Panc1 (cell line): ENCODE results near the gene ZNF362.

Experiments
- CTCF ChIP-seq: fragments of 450-650 bp; IDR thresholded peaks from 2 replicates; pipeline ENCODE4 v1.5.1; 2017; ENCODE audit warnings: mild to moderate bottlenecking
- POLR2AphosphoS5 ChIP-seq: IDR thresholded peaks from 2 replicates; pipeline ENCODE4 v1.6.1; 2012; ENCODE audit warnings: mild to moderate bottlenecking, low read depth, low read length, moderate library complexity
- REST ChIP-seq, 2 experiments: IDR thresholded peaks; 2 replicates each; pipeline ENCODE4 v1.6.1; 2011 to 2012; ENCODE audit warnings: low read depth in 2 of 2, control low read depth in 1 of 2, low read length in 1 of 2, mild to moderate bottlenecking in 1 of 2, moderate library complexity in 1 of 2; ENCODE audit not compliant: insufficient read depth in 1 of 2
- SIN3A ChIP-seq: IDR thresholded peaks from 2 replicates; pipeline ENCODE4 v1.6.1; 2012; ENCODE audit warnings: low read depth, mild to moderate bottlenecking, low read length, moderate library complexity, borderline replicate concordance; ENCODE audit not compliant: insufficient read depth
- TCF7L2 ChIP-seq: IDR thresholded peaks from 2 replicates; pipeline ENCODE4 v1.6.1; 2011; ENCODE audit warnings: mild to moderate bottlenecking, low read depth, low read length, inconsistent platforms

- no peak for TF ChIP-seq CTCF
- TF ChIP-seq POLR2AphosphoS5: peak; percentile 42; the same call in 1 of the 2 replicates
- TF ChIP-seq REST (IDR thresholded peaks at IDR 0.05; ENCODE audit: insufficient read depth in 1 of 2, low read depth in 2 of 2, low read length in 1 of 2): no peak
- TF ChIP-seq TCF7L2: no peak
- TF ChIP-seq SIN3A: peak; percentile 29; the same call in 1 of the 2 replicates
Observed at GRCh38 chr1:33255347-33256220, 708 bp upstream of the ZNF362 start.
